ENCODE data around the gene NFKBIE. TPM values are rescaled to one million over a fixed set of nuclear protein-coding genes. Genes with fewer than 3 reads are reported as not detected.

The NFKBIE gene
- total and polyA plus RNA-seq, 2 of the 13 experiments (the other 11 are each of a cell fraction or from before 2014, with no cell fraction given): 6.7 to 14.5 TPM

- TF ChIP-seq NFAT5 (CRISPR knock-in tag; IDR thresholded peaks at IDR 0.05) (no peak), HOXA3 (CRISPR knock-in tag; IDR thresholded peaks at IDR 0.05) (peak; percentile 47), ZNF691 (CRISPR knock-in tag; IDR thresholded peaks at IDR 0.05; ENCODE audit: borderline replicate concordance, low read depth) (no peak), SOX13 (IDR thresholded peaks at IDR 0.05) (no peak), SOX13 (CRISPR knock-in tag; conservative IDR thresholded peaks at IDR 0.05 in 1 of 2, IDR thresholded peaks at IDR 0.05 in 1 of 2) (no peak), MTA1 (CRISPR knock-in tag; IDR thresholded peaks at IDR 0.05; ENCODE audit: borderline replicate concordance) (peak; percentile 4; the same call in 1 of the 2 replicates), RFXAP (CRISPR knock-in tag; IDR thresholded peaks at IDR 0.05; ENCODE audit: borderline replicate concordance) (peak; percentile 32; the same call in 1 of the 2 replicates), ATF7 (IDR thresholded peaks at IDR 0.05) (no peak), ATF7 (CRISPR knock-in tag; IDR thresholded peaks at IDR 0.05) (no peak), ZNF652 (CRISPR knock-in tag; IDR thresholded peaks at IDR 0.05; ENCODE audit: borderline replicate concordance, low read depth) (no peak), FIP1L1 (IDR thresholded peaks at IDR 0.05; ENCODE audit: borderline replicate concordance, insufficient read depth, low read depth, low read length) (no peak), ZNF260 (CRISPR knock-in tag; IDR thresholded peaks at IDR 0.05; ENCODE audit: borderline replicate concordance, low read depth) (no peak), MYPOP (CRISPR knock-in tag; IDR thresholded peaks at IDR 0.05) (no peak), SP1 (IDR thresholded peaks at IDR 0.05) (no peak), SP1 (CRISPR knock-in tag; IDR thresholded peaks at IDR 0.05) (no peak; the same call in none of the 2 replicates), ZNF350 (CRISPR knock-in tag; IDR thresholded peaks at IDR 0.05; ENCODE audit: borderline replicate concordance, low read depth) (0 out of 2 replicates have a peak, but pooled peaks have one; percentile 85), NCOA1 (CRISPR knock-in tag; IDR thresholded peaks at IDR 0.05) (no peak), BRD4 (CRISPR knock-in tag; IDR thresholded peaks at IDR 0.05) (peak; percentile 49; the same call in 1 of the 2 replicates), NCOA2 (CRISPR knock-in tag; IDR thresholded peaks at IDR 0.05) (no peak), PBX3 (CRISPR knock-in tag; IDR thresholded peaks at IDR 0.05; ENCODE audit: borderline replicate concordance) (no peak)
Measured at GRCh38 chr6:44237021-44237812, 28.1 kb downstream of the NFKBIE start (continued).

Measured in HepG2 (cell line).